ENCODE measurements around the gene FAM174B. TPM values are rescaled to one million over a fixed set of nuclear protein-coding genes. Genes with fewer than 3 reads are reported as not detected.
A peak's percentile ranks its signal among the peaks of the same experiment; 100 is the strongest.

Gene FAM174B
- total RNA-seq, 8 experiments from 2014 or later = 2.9 to 13.8 (median 8.0) TPM

GRCh38 chr15:92591275-92591674 is 64.3 kb downstream of the FAM174B start:
- peaks cover 0 to 5% of the 10 kb centered on the region in 2 donors for H3K4me1 ChIP-seq (replicated peaks in 1 of 2)
- in situ Hi-C loops (cut with MboI; ENCODE audit: low pct_unique_long_range_greater_than_20kb in 2 of 9, low sequenced_read_pairs in 9 of 9, unreplicated experiment in 9 of 9) = no loop called here
- ATAC-seq (replicated peaks in 6 of 8) = no peak
- H3K27ac ChIP-seq = no peak overlapping the region
- H3K4me3 ChIP-seq = no peak overlapping the region
- WGBS, 10 experiments = 0 to 92% (median 52%) methylated on average over 1 to 5 of the region's 5 CpGs; no CpG with 5 or more reads in 2 of the 10 experiments

GRCh38 chr15:92586966-92587365 is 68.6 kb downstream of the FAM174B start:
- H3K4me1 ChIP-seq (replicated peaks in 1 of 2) = no peaks in the 10 kb centered on the region
- no peak overlapping the region for H3K27ac ChIP-seq
- no peak for ATAC-seq (replicated peaks in 6 of 8)
- WGBS, 10 experiments = 40 to 95% (median 84%) methylated on average over 1 to 3 of the region's 6 CpGs; no CpG with 5 or more reads in 4 of the 10 experiments
- H3K4me3 ChIP-seq = no peak overlapping the region
- in situ Hi-C loops (cut with MboI; ENCODE audit: low pct_unique_long_range_greater_than_20kb in 2 of 9, low sequenced_read_pairs in 9 of 9, unreplicated experiment in 9 of 9) = no loop called here

GRCh38 chr15:92586383-92586942 is 69.1 kb downstream of the FAM174B start:
- Histone ChIP-seq H3K4me3 (no peak overlapping the region), H3K27ac (no peak overlapping the region), H3K4me1 (replicated peaks in 1 of 2) (no peaks in the 10 kb centered on the region)
- ATAC-seq (replicated peaks in 6 of 8) = peak in 1 of 8 experiments; percentile 39
- in situ Hi-C loops (cut with MboI; ENCODE audit: low pct_unique_long_range_greater_than_20kb in 2 of 9, low sequenced_read_pairs in 9 of 9, unreplicated experiment in 9 of 9) = no loop called here
- WGBS, 10 experiments = 20 to 83% (median 82%) methylated on average over 2 to 6 of the region's 8 CpGs; no CpG with 5 or more reads in 3 of the 10 experiments

- in situ Hi-C loops (cut with MboI; ENCODE audit: low pct_unique_long_range_greater_than_20kb in 2 of 9, low sequenced_read_pairs in 9 of 9, unreplicated experiment in 9 of 9) = no loop called here
- Histone ChIP-seq H3K4me1 (replicated peaks in 1 of 2) (no peaks in the 10 kb centered on the region), H3K4me3 (no peak overlapping the region), H3K27ac (no peak overlapping the region)
- WGBS, 10 experiments = 17 to 100% (median 61%) methylated on average over 1 to 3 of the region's 4 CpGs; no CpG with 5 or more reads in 3 of the 10 experiments
- ATAC-seq (replicated peaks in 6 of 8) = no peak
Observed at GRCh38 chr15:92584105-92584504, 71.5 kb downstream of the FAM174B start.

- Histone ChIP-seq H3K27ac (no peak overlapping the region), H3K4me3 (no peak overlapping the region), H3K4me1 (replicated peaks in 1 of 2) (no peaks in the 10 kb centered on the region)
- in situ Hi-C loops (cut with MboI; ENCODE audit: low pct_unique_long_range_greater_than_20kb in 2 of 9, low sequenced_read_pairs in 9 of 9, unreplicated experiment in 9 of 9) = no loop called here
- no peak for ATAC-seq (replicated peaks in 6 of 8)
- WGBS, 10 experiments = 35 to 87% (median 60%) methylated on average over 2 to 16 of the region's 19 CpGs; no CpG with 5 or more reads in 1 of the 10 experiments
Observed at GRCh38 chr15:92583096-92584034, 72.2 kb downstream of the FAM174B start.

- in situ Hi-C loops (cut with MboI; ENCODE audit: low pct_unique_long_range_greater_than_20kb in 2 of 9, low sequenced_read_pairs in 9 of 9, unreplicated experiment in 9 of 9) = no loop called here
- 10 to 100% (median 75%) methylated on average over 2 to 6 of the region's 6 CpGs; no CpG with 5 or more reads in 1 of the 10 experiments for WGBS, 10 experiments
- H3K4me3 ChIP-seq = no peak overlapping the region
- no peaks in the 10 kb centered on the region for H3K4me1 ChIP-seq (replicated peaks in 1 of 2)
- no peak for ATAC-seq (replicated peaks in 6 of 8)
- no peak overlapping the region for H3K27ac ChIP-seq
Observed at GRCh38 chr15:92582206-92582605, 73.4 kb downstream of the FAM174B start.

- no peak overlapping the region for H3K27ac ChIP-seq
- no peak for ATAC-seq (replicated peaks in 6 of 8)
- no peak overlapping the region for H3K4me3 ChIP-seq
- in situ Hi-C loops (cut with MboI; ENCODE audit: low pct_unique_long_range_greater_than_20kb in 2 of 9, low sequenced_read_pairs in 9 of 9, unreplicated experiment in 9 of 9) = no loop called here
- no peaks in the 10 kb centered on the region for H3K4me1 ChIP-seq (replicated peaks in 1 of 2)
- 30 to 90% (median 84%) methylated on average over 2 to 5 of the region's 7 CpGs; no CpG with 5 or more reads in 4 of the 10 experiments for WGBS, 10 experiments
Observed at GRCh38 chr15:92580933-92581445, 74.6 kb downstream of the FAM174B start.

GRCh38 chr15:92580521-92580920 is 75.1 kb downstream of the FAM174B start:
- Histone ChIP-seq H3K27ac (no peak overlapping the region), H3K4me3 (no peak overlapping the region), H3K4me1 (replicated peaks in 1 of 2) (no peaks in the 10 kb centered on the region)
- WGBS, 10 experiments = 25 to 100% (median 90%) methylated on average over 1 to 10 of the region's 12 CpGs; no CpG with 5 or more reads in 3 of the 10 experiments
- no peak for ATAC-seq (replicated peaks in 6 of 8)
- in situ Hi-C loops (cut with MboI; ENCODE audit: low pct_unique_long_range_greater_than_20kb in 2 of 9, low sequenced_read_pairs in 9 of 9, unreplicated experiment in 9 of 9) = no loop called here

- Histone ChIP-seq H3K4me1 (replicated peaks in 1 of 2) (no peaks in the 10 kb centered on the region), H3K4me3 (no peak overlapping the region), H3K27ac (no peak overlapping the region)
- 60 to 100% (median 80%) methylated on average over 1 to 9 of the region's 15 CpGs; no CpG with 5 or more reads in 5 of the 10 experiments for WGBS, 10 experiments
- in situ Hi-C loops (cut with MboI; ENCODE audit: low pct_unique_long_range_greater_than_20kb in 2 of 9, low sequenced_read_pairs in 9 of 9, unreplicated experiment in 9 of 9) = no loop called here
- no peak for ATAC-seq (replicated peaks in 6 of 8)
Observed at GRCh38 chr15:92579931-92580470, 75.6 kb downstream of the FAM174B start.

GRCh38 chr15:92579486-92579885 is 76.1 kb downstream of the FAM174B start:
- no peak for ATAC-seq (replicated peaks in 6 of 8)
- Histone ChIP-seq H3K4me3 (no peak overlapping the region), H3K4me1 (replicated peaks in 1 of 2) (no peaks in the 10 kb centered on the region), H3K27ac (no peak overlapping the region)
- in situ Hi-C loops (cut with MboI; ENCODE audit: low pct_unique_long_range_greater_than_20kb in 2 of 9, low sequenced_read_pairs in 9 of 9, unreplicated experiment in 9 of 9) = no loop called here
- WGBS, 10 experiments = 0 to 100% (median 50%) methylated on average over 1 to 3 of the region's 9 CpGs; no CpG with 5 or more reads in 4 of the 10 experiments

GRCh38 chr15:92578096-92578835 is 77.3 kb downstream of the FAM174B start:
- in situ Hi-C loops (cut with MboI; ENCODE audit: low pct_unique_long_range_greater_than_20kb in 2 of 9, low sequenced_read_pairs in 9 of 9, unreplicated experiment in 9 of 9) = no loop called here
- no peaks in the 10 kb centered on the region for H3K4me1 ChIP-seq (replicated peaks in 1 of 2)
- H3K4me3 ChIP-seq = no peak overlapping the region
- no peak for ATAC-seq (replicated peaks in 6 of 8)
- no peak overlapping the region for H3K27ac ChIP-seq
- WGBS, 10 experiments = 26 to 100% (median 84%) methylated on average over 1 to 8 of the region's 12 CpGs

- no peak overlapping the region for H3K27ac ChIP-seq
- no peaks in the 10 kb centered on the region for H3K4me1 ChIP-seq (replicated peaks in 1 of 2)
- in situ Hi-C loops (cut with MboI; ENCODE audit: low pct_unique_long_range_greater_than_20kb in 2 of 9, low sequenced_read_pairs in 9 of 9, unreplicated experiment in 9 of 9) = no loop called here
- ATAC-seq (replicated peaks in 6 of 8) = no peak
- no peak overlapping the region for H3K4me3 ChIP-seq
- 17 to 100% (median 80%) methylated on average over 1 to 5 of the region's 9 CpGs; no CpG with 5 or more reads in 3 of the 10 experiments for WGBS, 10 experiments
Observed at GRCh38 chr15:92576597-92577200, 78.9 kb downstream of the FAM174B start.
